ENCODE measurements around the gene B3GAT1.
"Not testable (repeated sequence)": the region's sequence is repeated elsewhere in the genome, so short reads cannot be mapped to it uniquely, and the experiment has no call there.

Gene B3GAT1

DNA sequence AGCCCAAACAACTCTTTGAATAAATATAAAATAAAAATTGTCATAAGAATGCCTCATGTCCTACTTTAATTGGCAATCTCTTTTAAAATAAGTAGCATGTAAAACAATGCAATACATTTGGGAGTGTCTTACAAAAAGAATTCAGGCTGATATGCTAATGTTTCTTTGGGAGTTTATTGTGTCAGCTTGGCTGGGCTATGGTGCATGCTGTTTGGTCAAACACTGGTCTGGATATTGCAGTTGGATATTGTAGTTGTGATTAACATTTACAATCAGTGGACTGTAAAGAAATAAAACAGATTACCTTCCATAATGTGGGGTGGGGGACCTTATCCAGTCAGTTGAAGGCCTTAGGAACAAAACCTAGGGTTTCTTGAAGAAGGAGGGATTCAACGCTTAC lies 37.0 kb upstream of the B3GAT1 start:
- H3K27me3 ChIP-seq (ENCODE audit: insufficient read depth, low read length, poor library complexity) = no peaks in the 10 kb centered on the region
- no peak for DNase-seq

DNA sequence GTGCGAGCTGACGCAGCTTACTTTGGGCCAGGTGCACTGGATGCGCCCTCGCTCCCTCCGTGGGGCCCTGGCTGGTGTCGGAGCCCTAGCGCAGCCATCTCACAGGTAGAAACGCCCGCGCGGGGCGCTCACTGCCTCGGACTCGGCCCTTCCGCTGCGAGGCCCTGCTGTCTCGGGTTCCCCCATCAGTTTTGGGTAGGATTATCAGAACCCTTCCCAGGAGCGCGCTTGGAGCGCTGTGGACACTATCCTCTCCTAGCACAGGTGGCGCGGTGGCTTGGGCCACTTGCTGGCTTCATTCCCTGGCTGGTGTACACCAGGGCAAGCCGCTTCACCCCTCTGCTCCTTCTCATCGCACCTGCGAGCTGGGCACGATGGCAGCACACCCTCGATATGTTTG lies 35.7 kb upstream of the B3GAT1 start:
- Histone ChIP-seq H3K27ac (ENCODE audit: low read length) (no peak overlapping the region), H3K9ac (ENCODE audit: low read depth, low read length) (no peak overlapping the region), H3K4me3 (ENCODE audit: low read depth in 1 of 2, low read length in 2 of 2) (no peak overlapping the region), H2AFZ (ENCODE audit: low read depth, low read length) (no peak overlapping the region), H3K36me3 (ENCODE audit: insufficient read depth, low read length) (no peaks in the 10 kb centered on the region), H3K4me2 (ENCODE audit: insufficient read depth, low read length) (no peak overlapping the region), H3K79me2 (ENCODE audit: insufficient read depth, low read length) (no peaks in the 10 kb centered on the region), H3K27me3 (ENCODE audit: insufficient read depth, low read length, poor library complexity) (no peaks in the 10 kb centered on the region), H3K4me1 (ENCODE audit: insufficient read depth, low read length) (no peaks in the 10 kb centered on the region), H4K20me1 (ENCODE audit: insufficient read depth, low read length) (no peaks in the 10 kb centered on the region; the same call in 1 of the 2 replicates), H3K9me3 (ENCODE audit: insufficient read depth, low read length, severe bottlenecking) (peaks cover 9% of the 10 kb centered on the region)
- no peak for DNase-seq
- no peak for ATAC-seq (ENCODE audit: insufficient read depth, low read depth)
- TF ChIP-seq, protein P1, sequence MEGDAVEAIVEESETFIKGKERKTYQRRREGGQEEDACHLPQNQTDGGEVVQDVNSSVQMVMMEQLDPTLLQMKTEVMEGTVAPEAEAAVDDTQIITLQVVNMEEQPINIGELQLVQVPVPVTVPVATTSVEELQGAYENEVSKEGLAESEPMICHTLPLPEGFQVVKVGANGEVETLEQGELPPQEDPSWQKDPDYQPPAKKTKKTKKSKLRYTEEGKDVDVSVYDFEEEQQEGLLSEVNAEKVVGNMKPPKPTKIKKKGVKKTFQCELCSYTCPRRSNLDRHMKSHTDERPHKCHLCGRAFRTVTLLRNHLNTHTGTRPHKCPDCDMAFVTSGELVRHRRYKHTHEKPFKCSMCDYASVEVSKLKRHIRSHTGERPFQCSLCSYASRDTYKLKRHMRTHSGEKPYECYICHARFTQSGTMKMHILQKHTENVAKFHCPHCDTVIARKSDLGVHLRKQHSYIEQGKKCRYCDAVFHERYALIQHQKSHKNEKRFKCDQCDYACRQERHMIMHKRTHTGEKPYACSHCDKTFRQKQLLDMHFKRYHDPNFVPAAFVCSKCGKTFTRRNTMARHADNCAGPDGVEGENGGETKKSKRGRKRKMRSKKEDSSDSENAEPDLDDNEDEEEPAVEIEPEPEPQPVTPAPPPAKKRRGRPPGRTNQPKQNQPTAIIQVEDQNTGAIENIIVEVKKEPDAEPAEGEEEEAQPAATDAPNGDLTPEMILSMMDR (IDR thresholded peaks at IDR 0.05; ENCODE audit: borderline replicate concordance, extremely low read depth, low read length, poor library complexity, severe bottlenecking) = no peak
- TF ChIP-seq EZH2 (IDR thresholded peaks at IDR 0.05; ENCODE audit: borderline replicate concordance, low read depth, low read length, severe bottlenecking) = no peak

More for the DNA sequence above, 37.0 kb upstream of the B3GAT1 start:
- no peaks in the 10 kb centered on the region; the same call in 1 of the 2 replicates for H4K20me1 ChIP-seq (ENCODE audit: insufficient read depth, low read length)
- H3K4me3 ChIP-seq (ENCODE audit: low read depth in 1 of 2, low read length in 2 of 2) = no peak overlapping the region
- no peaks in the 10 kb centered on the region for H3K36me3 ChIP-seq (ENCODE audit: insufficient read depth, low read length)
- H3K27ac ChIP-seq (ENCODE audit: low read length) = no peak overlapping the region
- no peak for ATAC-seq (ENCODE audit: insufficient read depth, low read depth)
- no peak overlapping the region for H3K9ac ChIP-seq (ENCODE audit: low read depth, low read length)
- peaks cover under 1% of the 10 kb centered on the region for H3K9me3 ChIP-seq (ENCODE audit: insufficient read depth, low read length, severe bottlenecking)
- no peaks in the 10 kb centered on the region for H3K79me2 ChIP-seq (ENCODE audit: insufficient read depth, low read length)
- H3K4me1 ChIP-seq (ENCODE audit: insufficient read depth, low read length) = no peaks in the 10 kb centered on the region
- no peak overlapping the region for H2AFZ ChIP-seq (ENCODE audit: low read depth, low read length)
- no peak for TF ChIP-seq EZH2 (IDR thresholded peaks at IDR 0.05; ENCODE audit: borderline replicate concordance, low read depth, low read length, severe bottlenecking)
- TF ChIP-seq, protein P1 (IDR thresholded peaks at IDR 0.05; ENCODE audit: borderline replicate concordance, extremely low read depth, low read length, poor library complexity, severe bottlenecking) = no peak
- no peak overlapping the region for H3K4me2 ChIP-seq (ENCODE audit: insufficient read depth, low read length)

DNA sequence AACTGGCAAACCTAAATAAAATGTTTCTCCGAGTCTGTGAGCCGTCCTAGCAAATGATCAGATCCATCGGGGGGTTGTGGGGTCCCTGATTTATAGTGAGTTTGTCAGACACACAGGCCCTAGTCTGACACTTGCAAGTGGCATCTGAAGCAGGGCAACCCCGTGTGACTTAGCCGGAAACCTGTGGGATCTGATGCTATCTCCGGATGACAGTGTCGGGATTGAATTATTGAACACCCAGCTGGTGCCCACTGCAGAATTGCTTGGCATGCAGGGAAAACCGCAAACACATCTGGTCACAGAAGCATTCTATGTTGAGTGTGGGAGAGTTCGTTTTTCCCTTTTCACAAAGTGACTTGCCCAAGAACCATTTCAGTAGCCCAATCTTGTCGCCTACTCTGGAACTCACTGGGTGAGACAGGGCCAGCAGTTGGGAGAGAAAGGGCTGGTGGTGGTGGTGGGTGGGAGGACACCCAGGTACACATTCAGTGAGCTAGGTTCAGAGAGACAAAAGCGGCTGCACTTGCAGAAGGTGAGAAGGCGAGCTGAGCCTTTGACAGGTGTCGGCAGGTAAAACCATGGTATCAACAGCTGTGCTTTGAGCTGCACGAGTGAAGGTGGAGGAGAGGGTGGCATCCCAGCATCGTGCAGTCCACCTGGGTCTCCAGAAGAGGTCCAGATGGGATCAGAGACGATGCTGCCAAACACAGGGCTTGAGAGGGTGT lies 33.7 kb upstream of the B3GAT1 start:
- no peak for DNase-seq
- no peak overlapping the region for H3K9ac ChIP-seq (ENCODE audit: low read depth, low read length)
- H3K4me3 ChIP-seq (ENCODE audit: low read depth in 1 of 2, low read length in 2 of 2) = no peak overlapping the region
- H3K9me3 ChIP-seq (ENCODE audit: insufficient read depth, low read length, severe bottlenecking) = peaks cover 9% of the 10 kb centered on the region
- no peaks in the 10 kb centered on the region for H3K4me1 ChIP-seq (ENCODE audit: insufficient read depth, low read length)
- no peaks in the 10 kb centered on the region for H3K36me3 ChIP-seq (ENCODE audit: insufficient read depth, low read length)
- H3K79me2 ChIP-seq (ENCODE audit: insufficient read depth, low read length) = no peaks in the 10 kb centered on the region
- no peak overlapping the region for H3K27ac ChIP-seq (ENCODE audit: low read length)
- no peak for ATAC-seq (ENCODE audit: insufficient read depth, low read depth)
- no peaks in the 10 kb centered on the region; the same call in 1 of the 2 replicates for H4K20me1 ChIP-seq (ENCODE audit: insufficient read depth, low read length)
- H3K4me2 ChIP-seq (ENCODE audit: insufficient read depth, low read length) = no peak overlapping the region
- H2AFZ ChIP-seq (ENCODE audit: low read depth, low read length) = no peak overlapping the region
- H3K27me3 ChIP-seq (ENCODE audit: insufficient read depth, low read length, poor library complexity) = no peaks in the 10 kb centered on the region
- TF ChIP-seq, protein P1 (IDR thresholded peaks at IDR 0.05; ENCODE audit: borderline replicate concordance, extremely low read depth, low read length, poor library complexity, severe bottlenecking) = no peak
- TF ChIP-seq EZH2 (IDR thresholded peaks at IDR 0.05; ENCODE audit: borderline replicate concordance, low read depth, low read length, severe bottlenecking) = no peak

DNA sequence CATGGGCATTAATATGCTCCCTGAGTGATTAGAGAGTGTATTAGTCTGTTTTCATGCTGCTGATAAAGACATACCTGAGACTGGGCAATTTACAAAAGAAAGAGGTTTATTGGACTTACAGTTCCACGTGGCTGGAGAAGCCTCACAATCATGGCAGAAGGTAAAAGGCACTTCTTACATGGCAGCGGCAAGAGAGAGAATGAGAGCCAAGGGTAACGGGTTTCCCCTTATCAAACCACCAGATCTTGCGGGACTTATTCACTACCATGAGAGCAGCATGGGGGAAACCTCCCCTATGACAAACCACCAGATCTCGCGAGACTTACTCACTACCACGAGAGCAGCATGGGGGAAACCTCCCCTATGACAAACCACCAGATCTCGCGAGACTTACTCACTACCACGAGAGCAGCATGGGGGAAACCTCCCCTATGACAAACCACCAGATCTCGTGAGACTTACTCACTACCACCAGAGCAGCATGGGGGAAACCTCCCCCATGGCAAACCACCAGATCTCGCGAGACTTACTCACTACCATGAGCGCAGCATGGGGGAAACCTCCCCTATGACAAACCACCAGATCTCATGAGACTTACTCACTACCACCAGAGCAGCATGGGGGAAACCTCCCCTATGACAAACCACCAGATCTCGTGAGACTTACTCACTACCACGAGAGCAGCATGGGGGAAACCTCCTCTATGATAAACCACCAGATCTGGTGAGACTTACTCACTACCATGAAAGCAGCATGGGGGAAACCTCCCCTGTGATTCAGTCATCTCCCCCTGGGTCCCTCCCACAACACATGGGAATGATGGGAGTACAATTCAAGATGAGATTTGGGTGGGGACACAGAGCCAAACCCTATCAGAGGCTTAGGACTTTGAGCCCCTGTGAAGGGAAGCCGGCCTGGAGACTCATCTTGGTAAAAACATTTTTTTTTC lies 32.4 kb upstream of the B3GAT1 start:
- H3K4me1 ChIP-seq (ENCODE audit: insufficient read depth, low read length); H3K79me2 ChIP-seq (ENCODE audit: insufficient read depth, low read length); H3K4me3 ChIP-seq (ENCODE audit: low read depth in 1 of 2, low read length in 2 of 2); H4K20me1 ChIP-seq (ENCODE audit: insufficient read depth, low read length); ATAC-seq (ENCODE audit: insufficient read depth, low read depth); H2AFZ ChIP-seq (ENCODE audit: low read depth, low read length); H3K36me3 ChIP-seq (ENCODE audit: insufficient read depth, low read length); H3K27ac ChIP-seq (ENCODE audit: low read length); H3K4me2 ChIP-seq (ENCODE audit: insufficient read depth, low read length); DNase-seq; H3K9ac ChIP-seq (ENCODE audit: low read depth, low read length); H3K27me3 ChIP-seq (ENCODE audit: insufficient read depth, low read length, poor library complexity); H3K9me3 ChIP-seq (ENCODE audit: insufficient read depth, low read length, severe bottlenecking): not testable (repeated sequence)

Data from DND-41 (cell line).